HFFc6 (cell line): Measurements from ENCODE around the gene WDR62. TPM values are rescaled to one million over a fixed set of nuclear protein-coding genes. Genes with fewer than 3 reads are reported as not detected.

Source experiments
- DNase-seq: peaks from one replicate; pipeline ENCODE4 v3.0.0-alpha.2; 2018
- H3K27ac Mint-ChIP-seq: 2 replicates; pipeline ENCODE4 v1.8.0; 2020; ENCODE audit warnings: mild to moderate bottlenecking, mixed read lengths
- H3K27me3 Mint-ChIP-seq: 2 replicates; pipeline ENCODE4 v1.8.0; 2021; ENCODE audit warnings: mild to moderate bottlenecking, moderate library complexity, mixed read lengths; ENCODE audit not compliant: insufficient read depth
- H3K36me3 Mint-ChIP-seq: 2 replicates; pipeline ENCODE4 v1.8.0; 2021; ENCODE audit warnings: low read depth, mixed read lengths
- H3K4me1 Mint-ChIP-seq: 2 replicates; pipeline ENCODE4 v1.8.0; 2020; ENCODE audit warnings: low read depth, mixed read lengths
- H3K4me3 Mint-ChIP-seq: 2 replicates; pipeline ENCODE4 v1.8.0; 2020; ENCODE audit warnings: mild to moderate bottlenecking, moderate library complexity, mixed read lengths
- H3K9me3 Mint-ChIP-seq: 2 replicates; pipeline ENCODE4 v1.8.0; 2020; ENCODE audit warnings: mild to moderate bottlenecking, mixed read lengths
- long read RNA-seq: library from polyadenylated mRNA; unstranded; transcript quantifications from one replicate; pipeline ENCODE4 v2.0.0, GENCODE V29; 2019
- total RNA-seq, 6 experiments: library from RNA; stranded (reverse); fragmentation: NEBNext Ultra II Directional; extraction: Animal tissue kit (Norgen Biotek cat#: 25700); gene quantifications; 2 replicates in 1 of 6; 3 replicates in 5 of 6; pipeline ENCODE4 v1.2.3, GENCODE V29; 2021
- TF ChIP-seq, protein P1 (sequence below): fragments of 200-600 bp; sonication (generic); IDR thresholded peaks from 2 replicates; pipeline ENCODE4 v1.5.0; 2021; ENCODE audit warnings: antibody characterized with exemption, mild to moderate bottlenecking

WDR62 gene
- 10 to 100 TPM in 5 of 6 experiments, 1 to 10 TPM in 1; 6.5 to 13.8 (median 13.0) TPM for total RNA-seq
- long read RNA-seq, partial matches to known transcripts, result 2 of 5 reads
- long read RNA-seq, other reads (novel, unspliced or antisense), result 3 of 5 reads

DNA sequence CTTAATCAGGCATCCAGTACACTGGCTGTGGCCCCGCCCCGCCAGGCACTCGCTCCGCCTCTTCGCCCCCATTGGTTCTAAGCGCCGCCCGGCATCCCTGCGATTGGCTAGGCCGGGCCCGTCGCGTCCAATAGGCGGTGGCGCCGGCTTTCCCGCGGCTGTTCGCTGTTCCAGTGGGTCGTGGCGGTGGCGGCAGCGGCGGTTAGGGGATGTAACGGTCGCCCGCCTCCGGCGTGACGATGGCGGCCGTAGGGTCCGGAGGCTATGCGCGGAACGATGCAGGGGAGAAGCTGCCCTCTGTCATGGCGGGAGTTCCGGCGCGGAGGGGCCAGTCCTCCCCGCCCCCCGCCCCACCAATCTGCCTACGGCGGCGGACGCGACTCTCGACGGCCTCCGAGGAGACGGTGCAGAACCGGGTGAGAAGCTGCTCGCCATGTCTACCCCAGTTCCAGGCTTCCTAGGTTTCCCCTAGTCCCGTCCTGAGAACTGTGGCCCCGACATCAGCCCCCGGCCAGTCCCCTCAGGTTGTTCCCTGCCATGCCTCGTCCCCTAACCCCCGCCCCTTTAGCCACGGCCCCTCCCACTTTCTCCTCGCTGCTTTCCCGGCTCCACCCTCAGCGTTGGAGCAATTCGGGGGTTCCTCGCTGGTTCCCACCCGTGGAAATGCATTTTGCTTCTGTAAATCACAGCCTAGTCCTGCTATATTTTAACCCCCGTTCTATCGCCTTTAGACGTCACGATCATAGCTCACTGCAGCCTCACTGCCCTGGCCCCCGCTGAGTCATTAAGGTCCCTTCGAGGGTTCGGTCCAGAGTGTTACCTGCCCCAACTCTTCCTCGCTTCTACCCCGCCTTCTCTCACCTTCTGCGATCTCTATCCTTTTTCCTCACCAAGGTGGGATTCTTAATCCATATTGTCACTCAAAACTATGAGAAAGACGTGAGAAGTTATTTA is at the start of gene WDR62:
WDR62 (plus strand) TSS at position 165 of the 954 bp plus-strand sequence; CDS start at position 240, 75 bp downstream.
- H3K27me3 Mint-ChIP-seq, result no peaks in the 10 kb centered on the region; the same call in 1 of the 2 replicates
- peaks cover 2% of the 10 kb centered on the region; the same call in 1 of the 2 replicates for H3K36me3 Mint-ChIP-seq
- no peaks in the 10 kb centered on the region for H3K9me3 Mint-ChIP-seq
- peak within 1 kb of the TSS; percentile 98 for H3K27ac Mint-ChIP-seq
- TF ChIP-seq, protein P1, sequence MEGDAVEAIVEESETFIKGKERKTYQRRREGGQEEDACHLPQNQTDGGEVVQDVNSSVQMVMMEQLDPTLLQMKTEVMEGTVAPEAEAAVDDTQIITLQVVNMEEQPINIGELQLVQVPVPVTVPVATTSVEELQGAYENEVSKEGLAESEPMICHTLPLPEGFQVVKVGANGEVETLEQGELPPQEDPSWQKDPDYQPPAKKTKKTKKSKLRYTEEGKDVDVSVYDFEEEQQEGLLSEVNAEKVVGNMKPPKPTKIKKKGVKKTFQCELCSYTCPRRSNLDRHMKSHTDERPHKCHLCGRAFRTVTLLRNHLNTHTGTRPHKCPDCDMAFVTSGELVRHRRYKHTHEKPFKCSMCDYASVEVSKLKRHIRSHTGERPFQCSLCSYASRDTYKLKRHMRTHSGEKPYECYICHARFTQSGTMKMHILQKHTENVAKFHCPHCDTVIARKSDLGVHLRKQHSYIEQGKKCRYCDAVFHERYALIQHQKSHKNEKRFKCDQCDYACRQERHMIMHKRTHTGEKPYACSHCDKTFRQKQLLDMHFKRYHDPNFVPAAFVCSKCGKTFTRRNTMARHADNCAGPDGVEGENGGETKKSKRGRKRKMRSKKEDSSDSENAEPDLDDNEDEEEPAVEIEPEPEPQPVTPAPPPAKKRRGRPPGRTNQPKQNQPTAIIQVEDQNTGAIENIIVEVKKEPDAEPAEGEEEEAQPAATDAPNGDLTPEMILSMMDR, result peak; percentile 42; the same call in 1 of the 2 replicates
- peaks cover 20% of the 10 kb centered on the region for H3K4me1 Mint-ChIP-seq
- peak; percentile 86 for DNase-seq
- H3K4me3 Mint-ChIP-seq, result peak within 1 kb of the TSS; percentile 100

DNA sequence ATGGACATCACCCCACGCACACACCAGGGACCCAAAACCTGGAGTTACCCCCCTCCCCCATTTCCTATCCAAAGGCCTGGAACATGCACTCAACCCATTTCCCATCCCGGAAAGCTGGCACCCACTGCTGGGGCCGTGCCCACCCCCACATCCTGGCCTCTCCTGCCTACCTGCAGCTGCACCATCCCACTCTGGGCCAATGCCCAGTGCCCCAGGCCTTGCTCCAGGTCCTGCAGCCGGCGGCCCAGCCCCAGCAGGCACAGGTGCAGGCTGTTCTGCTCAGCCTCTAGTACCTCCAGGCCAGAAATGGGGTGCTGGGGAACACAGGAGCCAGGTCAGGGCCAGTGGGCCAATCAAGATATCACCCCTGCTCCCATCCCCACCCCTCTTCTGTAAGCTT is 47.7 kb upstream of the WDR62 start:
- H3K27me3 Mint-ChIP-seq, result no peaks in the 10 kb centered on the region; the same call in 1 of the 2 replicates
- H3K9me3 Mint-ChIP-seq, result no peaks in the 10 kb centered on the region
- no peaks in the 10 kb centered on the region for H3K36me3 Mint-ChIP-seq
- peaks cover 13% of the 10 kb centered on the region for H3K4me1 Mint-ChIP-seq
- no peak for DNase-seq
- H3K27ac Mint-ChIP-seq, result no peak overlapping the region
- TF ChIP-seq, protein P1, result no peak
- no peak overlapping the region for H3K4me3 Mint-ChIP-seq

DNA sequence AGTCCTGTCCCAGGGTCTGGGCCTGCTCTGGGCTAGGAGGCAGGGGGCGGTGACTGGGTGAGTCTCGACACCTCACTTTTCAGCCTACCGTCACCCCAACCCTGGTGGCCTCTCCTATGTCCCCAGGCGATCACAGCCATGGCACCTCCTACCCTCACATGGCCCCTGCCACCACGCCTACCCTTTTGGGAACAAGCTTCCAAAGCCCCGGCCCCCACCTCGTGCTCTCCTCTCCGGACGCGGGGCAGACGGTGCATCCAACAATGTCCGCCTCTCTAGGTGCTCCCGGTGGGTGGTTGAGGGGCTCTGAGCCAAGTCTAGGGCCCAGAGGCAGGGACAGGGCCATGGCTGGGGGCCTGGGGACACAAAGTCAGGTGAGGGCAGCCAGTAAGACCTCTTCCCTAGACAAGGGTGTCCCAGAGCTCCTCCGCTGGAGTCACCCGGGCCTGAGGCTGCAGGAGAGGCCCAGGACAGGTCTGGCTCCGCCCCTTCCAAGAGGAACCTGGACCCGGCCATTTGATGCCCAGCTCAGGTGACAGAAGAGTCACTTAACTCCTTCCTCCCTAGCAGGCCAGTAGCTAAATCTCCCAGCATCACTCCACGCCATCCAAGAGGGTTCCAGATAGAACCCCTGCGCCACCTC is 46.2 kb upstream of the WDR62 start, which contains the start of gene SYNE4:
SYNE4 (minus strand) TSS at position 478 of the 643 bp plus-strand sequence; CDS start at position 346, 132 bp downstream.
- no peak for DNase-seq
- H3K9me3 Mint-ChIP-seq, result no peaks in the 10 kb centered on the region
- H3K27ac Mint-ChIP-seq, result peak within 1 kb of the TSS; percentile 32
- peak within 1 kb of the TSS; percentile 80 for H3K4me3 Mint-ChIP-seq
- TF ChIP-seq, protein P1, result no peak
- peaks cover 19% of the 10 kb centered on the region for H3K4me1 Mint-ChIP-seq
- H3K36me3 Mint-ChIP-seq, result no peaks in the 10 kb centered on the region
- no peaks in the 10 kb centered on the region; the same call in 1 of the 2 replicates for H3K27me3 Mint-ChIP-seq

DNA sequence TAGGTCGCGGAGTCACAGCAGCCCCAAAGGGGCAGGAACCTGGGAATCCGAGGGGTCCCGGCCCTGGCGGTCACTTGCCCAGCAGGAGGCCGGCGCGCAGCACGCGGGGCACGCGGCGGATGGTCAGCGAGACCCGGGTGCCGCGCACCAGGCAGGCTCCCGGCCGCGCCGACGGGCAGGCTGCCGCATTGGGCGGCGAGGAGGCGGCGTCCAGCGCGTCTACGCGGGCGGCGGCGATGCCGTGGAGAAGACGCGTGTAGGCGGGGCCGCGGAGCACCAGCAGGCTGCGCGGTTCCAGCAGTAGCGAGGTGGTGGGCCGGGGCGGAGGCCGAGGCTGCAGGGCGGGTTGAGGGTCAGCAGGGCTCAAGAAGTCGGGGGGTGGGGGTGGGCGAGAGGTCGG is 45.5 kb upstream of the WDR62 start:
- Mint-ChIP-seq H3K9me3 (no peaks in the 10 kb centered on the region), H3K27me3 (peaks cover 3% of the 10 kb centered on the region), H3K4me1 (peaks cover 25% of the 10 kb centered on the region), H3K36me3 (no peaks in the 10 kb centered on the region), H3K27ac (peak overlapping the region; percentile 32; the same call in 1 of the 2 replicates), H3K4me3 (peak overlapping the region; percentile 80)
- TF ChIP-seq, protein P1, result no peak
- DNase-seq, result peak; percentile 32

DNA sequence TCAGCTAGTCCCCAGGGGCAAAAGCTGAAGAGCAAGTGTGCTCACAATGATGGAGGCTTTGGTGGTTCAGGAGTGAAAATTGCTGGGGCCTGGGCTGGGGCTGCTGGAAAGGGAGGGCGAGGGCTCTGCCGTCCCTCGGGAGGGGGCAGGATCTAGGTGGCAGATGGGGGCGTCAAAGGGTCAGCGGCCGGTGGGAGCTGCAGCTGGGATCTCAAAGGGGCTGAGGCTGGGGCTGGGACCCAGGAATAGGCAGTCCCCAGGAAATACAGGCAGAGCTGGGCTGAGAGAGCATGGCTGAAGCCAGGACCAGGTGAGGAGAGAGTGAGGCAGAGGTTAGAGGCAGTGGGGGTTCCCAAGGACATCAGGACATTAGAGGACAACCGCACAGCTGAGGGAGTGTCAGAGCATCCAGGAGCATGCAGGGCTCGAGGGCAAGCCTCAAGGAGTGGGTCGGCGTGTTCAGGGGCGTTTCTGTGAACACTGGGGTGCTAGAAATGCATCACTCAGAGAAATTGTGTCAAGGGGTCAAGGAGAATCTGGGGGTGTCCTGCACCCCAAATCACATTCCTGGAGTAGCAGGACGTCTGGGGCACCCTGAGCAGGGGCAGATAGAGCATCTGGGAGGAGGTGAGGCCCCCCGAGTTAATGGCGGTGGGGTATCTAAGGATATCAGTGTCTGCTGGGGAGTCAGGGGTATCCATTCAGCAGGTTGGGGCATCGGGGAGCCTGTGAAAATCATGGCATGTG is 44.9 kb upstream of the WDR62 start:
- peaks cover 4% of the 10 kb centered on the region for H3K27me3 Mint-ChIP-seq
- DNase-seq, result no peak
- peaks cover 31% of the 10 kb centered on the region for H3K4me1 Mint-ChIP-seq
- H3K27ac Mint-ChIP-seq, result peak overlapping the region; percentile 32
- H3K4me3 Mint-ChIP-seq, result peak overlapping the region; percentile 80
- TF ChIP-seq, protein P1, result no peak
- no peaks in the 10 kb centered on the region for H3K9me3 Mint-ChIP-seq
- H3K36me3 Mint-ChIP-seq, result no peaks in the 10 kb centered on the region
